GM21786 (cell line): ENCODE data around the gene ARPC3.
A peak's percentile ranks its signal among the peaks of the same experiment; 100 is the strongest.
"Not testable (repeated sequence)": the region's sequence is repeated elsewhere in the genome, so short reads cannot be mapped to it uniquely, and the experiment has no call there.

Source experiments
- ATAC-seq: cut with Tn5 transposase; IDR thresholded peaks from one replicate; pipeline ENCODE4 v1.9.1; 2021; ENCODE audit not compliant: unreplicated experiment

The ARPC3 gene

GRCh38 chr12:110420644-110421043 is 29.5 kb downstream of the ARPC3 start:
- ATAC-seq = not testable (repeated sequence)

DNA sequence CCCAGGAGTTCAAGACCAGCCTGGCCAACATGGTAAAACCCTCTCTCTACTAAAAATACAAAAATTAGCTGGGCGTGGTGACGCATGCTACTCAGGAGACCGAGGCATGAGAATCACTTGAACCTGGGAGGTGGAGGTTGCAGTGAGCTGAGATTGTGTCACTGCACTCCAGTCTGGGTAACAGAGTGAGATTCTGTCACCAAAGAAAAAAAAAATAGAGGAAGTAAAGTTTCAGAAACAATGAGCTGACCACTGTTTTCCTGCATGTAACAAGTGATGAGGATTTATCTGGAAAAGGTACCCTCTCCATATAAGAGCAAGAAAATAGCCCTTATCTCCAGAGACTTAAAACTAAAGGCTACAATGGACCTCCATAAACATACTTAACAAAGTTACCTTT is 33.0 kb downstream of the ARPC3 start:
- ATAC-seq = not testable (repeated sequence)

DNA sequence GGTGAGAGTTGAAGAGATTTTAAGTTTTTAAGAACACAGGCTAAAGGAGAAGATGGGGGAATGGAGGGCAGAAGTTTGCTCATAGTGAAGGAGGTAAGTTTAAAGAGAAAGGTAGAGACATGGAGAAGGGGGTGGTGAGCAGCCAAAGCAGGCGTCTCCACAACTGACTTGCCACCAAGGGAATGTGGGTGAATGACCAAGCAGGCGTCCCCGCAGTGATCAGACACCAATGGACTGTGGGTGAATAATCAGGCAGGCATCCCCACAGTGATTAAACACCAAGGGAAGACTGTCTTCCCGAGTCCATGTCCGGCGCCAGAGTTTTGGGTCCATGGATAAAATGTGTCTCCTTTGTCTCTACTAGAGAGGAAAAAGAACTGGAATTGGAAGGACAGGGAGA is 40.1 kb downstream of the ARPC3 start:
- ATAC-seq = not testable (repeated sequence)

DNA sequence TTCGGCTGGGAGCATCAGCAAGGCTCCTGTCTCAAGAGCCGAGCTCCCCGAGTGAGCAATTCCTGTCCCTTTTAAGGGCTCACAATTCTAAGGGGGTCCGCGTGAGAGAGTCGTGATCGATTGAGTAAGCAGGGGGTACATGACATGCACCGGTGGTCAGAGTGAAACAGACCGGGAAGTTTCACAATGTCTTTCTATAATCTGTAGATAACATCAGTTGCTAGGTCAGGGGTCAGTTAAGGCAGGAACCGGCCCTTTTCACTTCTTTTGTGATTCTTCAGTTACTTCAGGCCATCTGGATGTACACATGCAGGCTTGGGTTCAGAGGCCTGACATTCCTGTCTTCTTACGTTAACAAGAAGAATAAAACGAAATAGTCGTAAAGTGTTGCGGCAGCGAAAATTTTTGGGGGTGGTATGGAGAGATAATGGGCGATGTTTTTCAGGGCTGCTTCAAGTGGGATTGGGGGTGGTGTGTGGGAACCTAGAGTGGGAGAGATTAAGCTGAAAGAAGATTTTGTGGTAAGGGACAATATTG is 44.9 kb downstream of the ARPC3 start:
- ATAC-seq = not testable (repeated sequence)

GRCh38 chr12:110403976-110404682 is 46.0 kb downstream of the ARPC3 start:
- peak; percentile 30 for ATAC-seq

DNA sequence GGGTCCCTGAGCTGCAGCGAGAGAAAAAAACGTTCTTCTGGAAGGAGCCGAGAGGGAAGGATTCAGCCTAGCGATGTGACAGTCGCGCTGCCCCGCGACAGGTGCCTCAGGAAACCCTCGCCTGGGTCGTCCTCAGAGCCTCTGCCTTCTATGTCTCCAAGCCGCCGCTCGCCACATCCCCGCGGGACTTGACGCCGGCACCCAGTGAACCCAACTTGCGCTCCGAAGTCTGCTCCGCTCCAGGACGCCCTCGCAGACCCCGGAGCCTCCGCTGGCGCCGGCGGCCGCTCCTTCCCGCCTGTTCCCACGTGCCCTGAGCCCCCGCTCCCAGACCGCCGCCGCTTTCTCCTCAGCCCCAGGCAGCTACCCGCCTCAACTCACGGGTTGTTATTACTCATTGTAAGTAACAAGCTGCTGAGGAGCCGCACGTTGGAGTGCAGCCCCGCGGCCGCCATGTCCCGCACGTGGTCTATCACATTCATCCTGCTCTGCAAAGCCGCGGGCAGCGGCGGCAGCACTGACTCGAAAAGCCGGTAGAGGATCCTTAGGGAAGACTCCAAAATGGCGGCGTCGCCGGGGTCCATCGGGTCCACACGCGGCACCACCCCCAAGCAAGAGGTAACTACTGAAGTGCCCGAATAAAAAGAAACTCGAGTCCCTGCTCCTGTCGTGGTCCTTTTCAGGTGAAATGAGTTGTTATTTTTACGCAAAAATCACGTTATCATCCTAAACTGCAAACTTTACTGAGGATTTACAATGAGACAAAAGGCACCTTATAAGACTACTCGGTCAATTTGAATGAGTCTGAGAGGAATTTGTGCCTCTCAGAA is 46.8 kb downstream of the ARPC3 start, which contains the start of gene ANAPC7:
Gene ANAPC7 (minus strand): TSS at position 563 of the 830 bp plus-strand sequence. CDS start 81 bp downstream, at position 482.
- ATAC-seq = peak; percentile 55
